NB4 (cell line): ENCODE results near the gene WIPF1.

ENCODE experiments used
- DNase-seq: peaks from one replicate; pipeline ENCODE4 v3.0.0; 2010; ENCODE audit warnings: low read depth
- H3K4me3 ChIP-seq: one replicate; pipeline ENCODE4 v1.5.1; 2011; ENCODE audit warnings: mild to moderate bottlenecking, low read depth, low read length, moderate library complexity
- MYC ChIP-seq: IDR thresholded peaks from 2 replicates; pipeline ENCODE4 v1.6.1; 2011; ENCODE audit warnings: low read depth, low read length
- POLR2A ChIP-seq: IDR thresholded peaks from 2 replicates; pipeline ENCODE4 v1.6.1; 2011; ENCODE audit warnings: mild to moderate bottlenecking; ENCODE audit not compliant: insufficient read length; ENCODE audit errors: extremely low read depth
- TF ChIP-seq, protein P1 (sequence below): IDR thresholded peaks from 2 replicates; pipeline ENCODE4 v1.6.1; 2011; ENCODE audit warnings: low read depth, low read length
- TF ChIP-seq, protein P2 (sequence below): IDR thresholded peaks from one replicate; pipeline ENCODE4 v1.5.1; 2012; ENCODE audit warnings: low read depth, low read length

Gene WIPF1

DNA sequence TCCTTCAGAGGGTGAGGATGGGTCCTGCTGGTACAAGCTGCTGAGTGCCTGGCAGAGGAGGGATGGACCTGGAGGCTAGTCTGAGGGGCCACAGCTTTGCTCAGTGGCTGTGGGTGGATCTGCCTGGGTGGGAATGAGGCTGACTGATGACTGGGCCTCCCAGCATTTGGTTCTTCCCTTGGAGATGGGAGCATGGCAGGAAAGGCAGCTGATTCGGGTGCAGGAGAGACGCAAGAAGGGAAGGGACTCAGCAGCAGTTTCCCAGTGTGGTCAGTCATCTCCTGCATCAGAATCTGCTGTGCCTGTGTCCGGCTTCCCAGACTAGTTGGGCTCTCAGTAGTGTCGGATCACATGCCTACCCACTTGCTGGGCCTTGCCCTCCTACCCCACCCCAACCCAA is 7.3 kb downstream of the WIPF1 start:
- no peak overlapping the region for H3K4me3 ChIP-seq
- DNase-seq, result no peak
- no peak for TF ChIP-seq MYC
- no peak for TF ChIP-seq POLR2A
- TF ChIP-seq, protein P1, sequence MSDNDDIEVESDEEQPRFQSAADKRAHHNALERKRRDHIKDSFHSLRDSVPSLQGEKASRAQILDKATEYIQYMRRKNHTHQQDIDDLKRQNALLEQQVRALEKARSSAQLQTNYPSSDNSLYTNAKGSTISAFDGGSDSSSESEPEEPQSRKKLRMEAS, result no peak
- TF ChIP-seq, protein P2, sequence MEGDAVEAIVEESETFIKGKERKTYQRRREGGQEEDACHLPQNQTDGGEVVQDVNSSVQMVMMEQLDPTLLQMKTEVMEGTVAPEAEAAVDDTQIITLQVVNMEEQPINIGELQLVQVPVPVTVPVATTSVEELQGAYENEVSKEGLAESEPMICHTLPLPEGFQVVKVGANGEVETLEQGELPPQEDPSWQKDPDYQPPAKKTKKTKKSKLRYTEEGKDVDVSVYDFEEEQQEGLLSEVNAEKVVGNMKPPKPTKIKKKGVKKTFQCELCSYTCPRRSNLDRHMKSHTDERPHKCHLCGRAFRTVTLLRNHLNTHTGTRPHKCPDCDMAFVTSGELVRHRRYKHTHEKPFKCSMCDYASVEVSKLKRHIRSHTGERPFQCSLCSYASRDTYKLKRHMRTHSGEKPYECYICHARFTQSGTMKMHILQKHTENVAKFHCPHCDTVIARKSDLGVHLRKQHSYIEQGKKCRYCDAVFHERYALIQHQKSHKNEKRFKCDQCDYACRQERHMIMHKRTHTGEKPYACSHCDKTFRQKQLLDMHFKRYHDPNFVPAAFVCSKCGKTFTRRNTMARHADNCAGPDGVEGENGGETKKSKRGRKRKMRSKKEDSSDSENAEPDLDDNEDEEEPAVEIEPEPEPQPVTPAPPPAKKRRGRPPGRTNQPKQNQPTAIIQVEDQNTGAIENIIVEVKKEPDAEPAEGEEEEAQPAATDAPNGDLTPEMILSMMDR, result no peak

DNA sequence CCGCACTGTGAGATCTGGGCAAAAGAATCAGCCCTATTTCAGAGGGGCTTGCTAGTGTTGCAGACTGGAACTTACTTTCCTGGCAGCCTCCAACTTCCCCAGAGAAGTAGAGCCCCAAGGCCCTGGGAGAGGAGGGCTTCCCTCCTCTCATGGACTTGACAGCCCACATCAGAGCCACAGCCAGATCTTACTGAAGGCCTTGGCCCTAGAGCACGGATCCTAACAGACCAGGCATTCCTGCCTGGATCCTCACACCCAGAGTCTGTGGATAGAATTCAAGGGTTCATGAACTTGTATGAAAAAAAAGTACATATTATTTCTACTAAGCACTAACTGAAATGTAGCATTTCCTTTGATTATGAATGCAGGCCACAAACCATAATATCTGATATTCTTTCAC is 8.3 kb downstream of the WIPF1 start:
- TF ChIP-seq MYC (no peak), POLR2A (no peak)
- TF ChIP-seq, protein P1, result no peak
- TF ChIP-seq, protein P2, result no peak
- DNase-seq, result no peak

DNA sequence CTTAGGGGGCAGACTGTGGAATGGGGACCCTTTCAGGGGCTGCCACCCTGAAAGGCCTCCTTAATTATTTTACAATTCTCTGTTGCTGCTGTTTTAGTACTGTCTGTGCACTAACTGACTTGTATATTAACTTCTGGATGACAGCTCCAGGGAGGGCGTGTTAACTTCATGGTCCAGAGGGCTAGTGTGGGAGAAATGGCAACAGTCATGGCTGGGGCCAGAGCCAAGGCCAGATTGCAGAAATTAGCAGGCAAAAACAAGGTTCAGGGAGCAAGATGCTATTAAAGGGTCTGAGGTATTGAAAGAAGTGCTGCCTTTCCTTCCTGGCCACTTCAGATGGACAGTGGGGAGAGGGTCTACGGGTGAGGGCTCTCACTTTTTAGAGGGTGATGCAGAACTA is 9.1 kb downstream of the WIPF1 start:
- TF ChIP-seq POLR2A, result no peak
- TF ChIP-seq, protein P1, result no peak
- no peak for TF ChIP-seq MYC
- TF ChIP-seq, protein P2, result no peak
- no peak for DNase-seq
- no peak overlapping the region for H3K4me3 ChIP-seq

More for the DNA sequence above, 8.3 kb downstream of the WIPF1 start:
- H3K4me3 ChIP-seq, result no peak overlapping the region

DNA sequence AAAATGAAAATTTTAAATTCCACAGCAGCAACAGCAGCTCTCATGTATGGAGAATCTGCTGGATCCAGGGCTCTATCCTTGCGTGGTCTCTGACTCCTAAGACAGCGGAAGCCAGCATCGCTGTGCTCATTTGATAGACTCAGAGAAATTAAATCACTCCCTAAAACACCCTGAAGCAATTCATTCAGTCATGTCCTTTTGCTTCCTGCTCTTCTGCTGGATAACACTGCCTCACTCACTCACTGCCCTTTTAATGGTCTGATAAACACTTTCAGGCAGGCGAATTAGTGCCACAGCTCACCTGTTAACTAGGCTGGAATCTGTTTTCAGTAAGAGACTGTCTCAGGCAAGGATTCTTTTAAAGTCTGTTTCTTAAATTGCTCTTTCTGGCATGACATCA is 10.0 kb downstream of the WIPF1 start:
- no peak for DNase-seq
- H3K4me3 ChIP-seq, result no peak overlapping the region
- TF ChIP-seq POLR2A (no peak), MYC (no peak)
- TF ChIP-seq, protein P1, result no peak
- TF ChIP-seq, protein P2, result no peak

DNA sequence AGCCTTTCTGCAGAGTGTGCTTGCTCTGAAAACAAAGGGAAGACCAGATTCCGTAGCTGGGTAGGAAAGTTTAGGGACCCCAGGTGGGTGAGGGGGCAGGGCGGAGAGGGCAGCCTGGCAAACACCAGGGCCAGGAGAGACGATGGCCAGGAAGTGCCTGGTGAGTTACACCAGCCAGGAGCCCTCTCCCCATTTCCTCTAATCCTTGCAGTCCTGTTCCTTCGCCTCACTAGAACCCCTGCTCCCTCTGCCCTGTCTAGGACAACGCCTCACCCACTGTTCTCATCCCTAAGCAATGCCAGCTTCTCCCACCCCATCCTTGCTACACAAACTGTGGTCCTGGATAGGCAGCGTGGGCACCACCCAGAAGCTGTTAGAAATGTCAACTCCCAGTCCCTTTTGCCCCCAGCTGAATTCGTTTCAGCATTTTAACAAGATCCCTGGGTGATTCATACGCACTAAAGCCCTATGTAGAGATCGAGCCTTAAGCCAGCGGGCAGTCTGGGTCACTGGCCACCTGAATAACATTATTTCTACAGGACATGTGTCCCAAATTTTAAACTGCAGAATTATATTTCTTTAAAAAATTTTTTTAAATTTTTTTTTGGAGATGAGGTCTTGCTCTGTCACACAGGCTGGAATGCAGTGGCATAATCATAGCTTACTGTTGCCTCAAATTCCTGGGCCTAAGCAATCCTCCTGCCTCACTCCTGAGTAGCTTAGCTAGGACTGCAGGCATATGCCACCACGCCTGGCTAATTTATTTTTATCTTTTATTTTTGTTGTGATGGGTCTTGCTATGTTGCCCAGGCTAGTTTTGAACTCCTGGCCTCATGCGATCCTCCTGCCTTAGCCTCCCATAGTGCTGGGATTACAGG is 10.9 kb downstream of the WIPF1 start:
- TF ChIP-seq, protein P1, result no peak
- TF ChIP-seq POLR2A, result no peak
- TF ChIP-seq, protein P2, result no peak
- no peak for TF ChIP-seq MYC
- no peak for DNase-seq
- H3K4me3 ChIP-seq, result no peak overlapping the region
